ENCODE data around the gene SCN5A. TPM values are rescaled to one million over a fixed set of nuclear protein-coding genes. Genes with fewer than 3 reads are reported as not detected.

Gene SCN5A
- total RNA-seq, 1 experiment from 2014 or later: 4.7 TPM

GRCh38 chr3:38652934-38653333, 3.4 kb upstream of the SCN5A start:
- Histone ChIP-seq H3K27ac (no peak overlapping the region), H3K9me2 (ENCODE audit: insufficient read depth) (no peaks in the 10 kb centered on the region), H3K4me2 (no peak overlapping the region), H3K4me1 (replicated peaks; ENCODE audit: insufficient read depth) (no peaks in the 10 kb centered on the region), H3K27me3 (ENCODE audit: insufficient read depth, low read depth) (peaks cover 9% of the 10 kb centered on the region; the same call in 1 of the 2 replicates), H3K79me2 (ENCODE audit: low read depth) (no peaks in the 10 kb centered on the region), H3K4me3 (no peak overlapping the region), H2AFZ (no peak overlapping the region), H3K9me3 (ENCODE audit: insufficient read depth, low read depth) (no peaks in the 10 kb centered on the region), H4K20me1 (ENCODE audit: insufficient read depth) (no peaks in the 10 kb centered on the region), H3K36me3 (ENCODE audit: low read depth) (no peaks in the 10 kb centered on the region), H3F3A (ENCODE audit: insufficient read depth, low read depth) (no peaks in the 10 kb centered on the region)
- CTCF ChIA-PET: no interaction called here
- no peak for DNase-seq
- TF ChIP-seq EZH2 (IDR thresholded peaks at IDR 0.05; ENCODE audit: low read depth) (no peak), CTCF (conservative IDR thresholded peaks at IDR 0.05) (no peak)
- no TSS peak for BruUV-seq (replicated peaks)
- intact Hi-C loops (cut with micrococcal nuclease; ENCODE audit: unreplicated experiment): loop anchor here (10.0 kb wide), 1 partner anchor 632 kb away; the partner anchor contains the start of gene CX3CR1
- POLR2A ChIA-PET (ENCODE audit: unreplicated experiment): no interaction called here

GRCh38 chr3:38651153-38651789, 1.8 kb upstream of the SCN5A start:
- H3K4me3 ChIP-seq: no peak overlapping the region
- no peak overlapping the region for H2AFZ ChIP-seq
- H4K20me1 ChIP-seq (ENCODE audit: insufficient read depth): no peaks in the 10 kb centered on the region
- intact Hi-C loops (cut with micrococcal nuclease; ENCODE audit: unreplicated experiment): loop anchor here (1.0 to 10.0 kb wide), 2 partner anchors 130 to 634 kb away; partner anchors contain the start of gene CX3CR1
- H3K4me1 ChIP-seq (replicated peaks; ENCODE audit: insufficient read depth): no peaks in the 10 kb centered on the region
- BruUV-seq (replicated peaks): no TSS peak
- H3K36me3 ChIP-seq (ENCODE audit: low read depth): no peaks in the 10 kb centered on the region
- H3K9me3 ChIP-seq (ENCODE audit: insufficient read depth, low read depth): no peaks in the 10 kb centered on the region
- TF ChIP-seq CTCF (conservative IDR thresholded peaks at IDR 0.05): peak; percentile 83
- TF ChIP-seq EZH2 (IDR thresholded peaks at IDR 0.05; ENCODE audit: low read depth): no peak
- ChIA-PET CTCF (interaction anchor here (0.6 to 0.7 kb wide), 2 partner anchors 83 to 130 kb away, joined by 3 read pairs; no protein-coding TSS in a partner anchor), POLR2A (ENCODE audit: unreplicated experiment) (interaction anchor here (0.6 kb wide), 1 partner anchor 1707 kb away, joined by 4 read pairs; the partner anchor contains the start of gene TRANK1)
- no peaks in the 10 kb centered on the region for H3K79me2 ChIP-seq (ENCODE audit: low read depth)
- DNase-seq: peak in 1 of 2 experiments; percentile 50
- H3K27ac ChIP-seq: no peak overlapping the region
- no peaks in the 10 kb centered on the region for H3F3A ChIP-seq (ENCODE audit: insufficient read depth, low read depth)
- no peaks in the 10 kb centered on the region for H3K9me2 ChIP-seq (ENCODE audit: insufficient read depth)
- no peaks in the 10 kb centered on the region; the same call in 1 of the 2 replicates for H3K27me3 ChIP-seq (ENCODE audit: insufficient read depth, low read depth)
- no peak overlapping the region for H3K4me2 ChIP-seq

- no peaks in the 10 kb centered on the region for H3F3A ChIP-seq (ENCODE audit: insufficient read depth, low read depth)
- TF ChIP-seq EZH2 (IDR thresholded peaks at IDR 0.05; ENCODE audit: low read depth) (no peak), CTCF (conservative IDR thresholded peaks at IDR 0.05) (no peak)
- ChIA-PET CTCF (no interaction called here), POLR2A (ENCODE audit: unreplicated experiment) (interaction anchor here (0.6 kb wide), 1 partner anchor 1706 kb away, joined by 4 read pairs; the partner anchor contains the start of gene TRANK1)
- no peaks in the 10 kb centered on the region for H3K4me1 ChIP-seq (replicated peaks; ENCODE audit: insufficient read depth)
- H3K4me3 ChIP-seq: no peak overlapping the region
- no peak overlapping the region for H3K4me2 ChIP-seq
- no peaks in the 10 kb centered on the region for H3K36me3 ChIP-seq (ENCODE audit: low read depth)
- H3K9me2 ChIP-seq (ENCODE audit: insufficient read depth): no peaks in the 10 kb centered on the region
- H3K9me3 ChIP-seq (ENCODE audit: insufficient read depth, low read depth): no peaks in the 10 kb centered on the region
- no peaks in the 10 kb centered on the region for H4K20me1 ChIP-seq (ENCODE audit: insufficient read depth)
- H3K27ac ChIP-seq: no peak overlapping the region
- intact Hi-C loops (cut with micrococcal nuclease; ENCODE audit: unreplicated experiment): loop anchor here (10.0 kb wide), 1 partner anchor 634 kb away; the partner anchor contains the start of gene CX3CR1
- DNase-seq: no peak
- no peaks in the 10 kb centered on the region for H3K79me2 ChIP-seq (ENCODE audit: low read depth)
- peaks cover 8% of the 10 kb centered on the region for H3K27me3 ChIP-seq (ENCODE audit: insufficient read depth, low read depth)
- BruUV-seq (replicated peaks): no TSS peak
- no peak overlapping the region for H2AFZ ChIP-seq
These were observed 913 bp upstream of the SCN5A start for GRCh38 chr3:38650248-38650951.

Data from PC-9 (cell line).